ENCODE data around the gene SYT13.

Gene SYT13, protein sequence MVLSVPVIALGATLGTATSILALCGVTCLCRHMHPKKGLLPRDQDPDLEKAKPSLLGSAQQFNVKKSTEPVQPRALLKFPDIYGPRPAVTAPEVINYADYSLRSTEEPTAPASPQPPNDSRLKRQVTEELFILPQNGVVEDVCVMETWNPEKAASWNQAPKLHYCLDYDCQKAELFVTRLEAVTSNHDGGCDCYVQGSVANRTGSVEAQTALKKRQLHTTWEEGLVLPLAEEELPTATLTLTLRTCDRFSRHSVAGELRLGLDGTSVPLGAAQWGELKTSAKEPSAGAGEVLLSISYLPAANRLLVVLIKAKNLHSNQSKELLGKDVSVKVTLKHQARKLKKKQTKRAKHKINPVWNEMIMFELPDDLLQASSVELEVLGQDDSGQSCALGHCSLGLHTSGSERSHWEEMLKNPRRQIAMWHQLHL

DNA sequence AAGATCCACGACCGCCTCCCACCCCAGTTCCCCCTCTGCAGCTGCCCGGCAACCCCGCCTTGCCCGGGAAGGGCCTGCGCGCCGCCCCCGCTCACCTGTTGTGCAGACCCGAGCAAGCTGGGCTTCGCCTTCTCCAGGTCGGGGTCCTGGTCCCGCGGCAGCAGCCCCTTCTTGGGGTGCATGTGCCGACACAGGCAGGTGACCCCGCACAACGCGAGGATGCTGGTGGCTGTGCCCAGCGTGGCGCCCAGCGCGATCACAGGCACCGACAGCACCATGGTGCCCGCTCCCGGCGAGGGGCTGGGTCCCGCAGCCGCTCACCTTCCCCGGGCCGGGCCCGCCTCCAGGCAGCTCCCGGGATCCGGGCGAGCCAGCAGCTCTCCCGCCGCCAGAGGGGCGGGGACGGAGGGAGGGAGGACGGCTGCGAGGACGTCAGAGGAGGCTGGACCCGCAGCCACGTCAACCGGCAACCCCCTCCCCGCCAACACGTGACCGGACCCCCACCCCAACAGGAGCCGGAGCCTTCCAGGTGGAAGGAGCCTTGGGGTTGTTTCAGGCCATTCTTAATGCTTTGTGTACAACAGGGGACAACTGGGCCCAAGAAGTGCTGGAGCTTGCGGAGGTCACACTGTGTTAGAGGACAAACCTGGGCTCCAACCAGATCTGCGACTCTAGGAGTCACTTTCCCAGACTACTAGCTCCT lies at the start of gene SYT13:
SYT13 (minus strand) TSS at position 412 of the 703 bp plus-strand sequence; CDS start at position 278, 134 bp downstream.
- DNase-seq (ENCODE audit: low read depth), result no peak

DNA sequence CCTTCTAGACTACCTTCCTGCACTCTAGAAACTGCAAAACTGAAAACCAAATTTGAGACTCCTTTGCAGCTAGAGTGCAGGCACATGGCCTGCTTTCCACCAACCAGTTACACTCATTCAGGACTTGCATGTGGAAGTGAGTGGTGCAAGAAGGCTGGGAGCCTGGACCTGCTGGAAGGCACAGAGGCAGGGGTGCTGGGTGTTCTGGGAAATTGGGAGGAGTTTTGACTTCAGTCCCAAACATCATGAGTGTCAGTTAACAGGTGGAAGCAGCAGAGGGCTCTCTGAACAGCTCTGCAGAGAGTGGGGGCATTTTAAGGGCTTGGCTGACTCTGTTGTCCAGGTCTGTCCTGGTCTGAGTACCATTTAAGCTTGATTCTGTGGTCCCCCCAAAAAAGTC lies 49.3 kb upstream of the SYT13 start:
- DNase-seq (ENCODE audit: low read depth), result no peak

GRCh38 chr11:45334836-45335235 lies 48.7 kb upstream of the SYT13 start:
- no peak for DNase-seq (ENCODE audit: low read depth)

DNA sequence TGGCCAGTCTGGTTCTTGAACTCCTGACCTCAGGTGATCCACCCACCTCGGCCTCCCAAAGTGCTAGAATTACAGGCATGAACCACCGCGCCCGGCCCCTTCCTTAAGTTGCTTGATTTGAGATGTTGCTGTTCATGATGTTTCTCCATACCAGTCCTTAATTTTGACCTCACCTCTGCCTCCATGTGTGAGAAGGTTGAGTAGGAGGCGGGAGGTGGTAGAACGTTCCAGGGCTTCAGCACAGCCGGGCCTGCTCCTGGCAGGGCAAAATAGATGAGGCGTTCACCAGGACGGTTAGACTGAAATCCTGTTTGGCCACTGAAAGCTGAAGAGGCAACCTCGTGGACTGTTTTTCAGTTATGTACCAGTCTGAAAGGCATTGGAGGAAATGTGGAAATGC lies 48.3 kb upstream of the SYT13 start:
- DNase-seq (ENCODE audit: low read depth), result no peak

DNA sequence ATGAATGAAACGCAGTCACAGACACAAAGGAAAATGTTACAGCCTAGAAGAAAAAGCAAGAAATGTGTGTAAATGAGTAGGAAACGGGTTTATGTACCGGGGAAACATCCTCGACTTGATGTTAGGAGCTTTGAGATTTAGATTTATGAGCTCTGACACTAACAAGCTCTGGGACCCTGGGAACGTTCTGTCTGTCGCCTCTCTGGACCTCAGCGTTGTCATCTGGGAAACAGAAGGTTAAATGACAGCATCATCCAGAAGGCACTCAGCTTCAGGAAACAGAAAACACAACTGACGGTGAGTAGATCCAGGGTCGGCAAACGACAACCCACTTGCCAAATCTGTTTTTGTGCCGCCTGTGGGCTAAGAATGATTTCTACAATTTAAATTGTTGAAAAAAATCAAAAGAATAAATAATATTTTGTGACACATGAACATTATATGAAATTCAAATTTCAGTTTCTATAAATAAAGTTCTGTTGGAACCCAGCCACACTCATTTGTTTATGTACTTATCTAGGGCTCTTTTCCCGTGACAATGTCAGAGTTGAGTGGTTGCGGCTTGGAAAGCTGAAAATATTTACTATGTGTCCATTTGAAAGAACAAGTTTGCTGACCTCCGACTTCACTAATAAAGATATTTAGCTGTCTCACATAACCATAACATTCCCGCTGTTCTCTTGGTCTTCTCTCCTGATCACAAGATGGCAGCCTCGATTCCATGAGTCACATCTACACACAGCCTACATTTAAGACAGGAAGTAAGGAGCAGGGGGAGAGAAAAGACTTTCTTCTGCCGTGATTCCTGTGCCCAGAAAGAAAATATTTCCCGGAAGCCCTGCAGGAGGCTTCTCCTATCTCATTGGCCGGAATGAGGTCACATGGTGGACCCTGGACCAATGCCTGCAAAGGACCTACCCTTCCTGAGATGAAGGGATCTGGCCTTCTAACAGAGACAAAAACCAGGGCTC lies 47.1 kb upstream of the SYT13 start:
- no peak for DNase-seq (ENCODE audit: low read depth)

GRCh38 chr11:45332276-45332934 lies 46.3 kb upstream of the SYT13 start:
- no peak for DNase-seq (ENCODE audit: low read depth)

DNA sequence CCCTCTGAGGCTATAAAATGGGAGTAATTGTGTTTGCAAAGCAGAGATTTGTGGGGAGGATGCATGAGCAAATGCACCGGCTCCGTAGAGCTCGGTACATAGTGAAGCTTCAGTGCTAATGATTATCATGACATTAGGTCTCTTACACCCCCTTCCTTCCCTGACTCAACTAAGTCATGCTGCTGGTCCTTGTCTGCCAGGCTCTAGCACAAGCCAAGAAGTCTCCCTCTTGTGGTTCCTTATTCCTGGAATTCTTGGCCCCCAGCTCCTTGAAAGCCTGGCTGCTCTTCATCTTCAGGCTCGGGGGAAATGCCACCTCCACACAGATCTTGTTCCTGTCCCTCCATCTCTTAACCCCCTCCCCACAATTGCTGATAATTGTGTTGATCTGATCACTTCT lies 45.7 kb upstream of the SYT13 start:
- DNase-seq (ENCODE audit: low read depth), result no peak

GRCh38 chr11:45328726-45329125 lies 42.6 kb upstream of the SYT13 start:
- DNase-seq (ENCODE audit: low read depth), result no peak

DNA sequence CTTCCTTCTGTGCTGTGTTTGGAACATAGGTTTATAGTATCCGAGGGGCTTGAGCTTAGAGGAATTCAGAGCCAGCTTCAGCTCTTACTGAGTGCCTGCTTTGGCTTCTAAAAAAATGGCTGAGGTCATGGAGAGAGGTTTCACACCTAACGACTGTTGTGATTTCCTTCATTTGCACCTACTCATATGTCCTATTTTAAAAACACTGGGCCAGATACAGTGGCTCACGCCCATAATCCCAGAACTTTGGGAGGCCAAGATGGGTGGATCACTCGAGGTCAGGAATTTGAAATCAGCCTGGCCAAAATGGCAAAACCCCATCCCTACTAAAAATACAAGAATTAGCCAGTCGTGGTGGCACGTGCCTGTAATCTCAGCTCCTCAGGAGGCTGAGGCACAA lies 38.3 kb upstream of the SYT13 start:
- no peak for DNase-seq (ENCODE audit: low read depth)

DNA sequence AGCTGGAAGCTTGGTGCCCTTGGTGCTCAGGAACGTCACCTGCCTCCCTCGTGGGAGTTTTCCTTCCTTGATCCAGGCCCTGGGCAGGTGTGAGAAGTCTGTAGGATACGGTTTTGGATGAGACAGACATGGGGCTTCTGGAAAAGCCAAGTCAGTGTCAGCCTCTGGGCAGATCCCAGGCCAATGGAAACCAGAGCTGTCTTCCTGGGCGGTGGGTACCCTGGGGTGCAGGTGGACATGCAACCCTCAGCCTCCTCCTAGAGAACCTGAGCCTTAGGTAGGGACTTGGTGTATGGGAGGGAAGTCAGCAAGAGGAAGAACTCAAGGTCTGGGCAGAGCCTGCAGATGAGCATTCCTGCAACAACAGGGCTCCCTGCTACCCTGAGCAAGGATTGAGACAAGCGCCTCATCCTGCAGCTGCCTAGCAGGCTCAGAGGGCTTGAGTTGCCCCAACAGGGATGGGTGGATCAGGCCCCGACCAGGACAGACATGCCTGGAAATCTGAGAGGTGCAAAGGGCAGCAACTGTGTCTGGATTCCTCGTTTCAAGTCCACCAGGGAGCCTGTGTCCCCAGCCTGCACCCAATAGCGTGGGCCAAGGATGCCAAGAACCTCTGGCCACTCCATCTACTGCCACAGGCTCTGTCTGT lies 37.6 kb upstream of the SYT13 start:
- DNase-seq (ENCODE audit: low read depth), result no peak

- no peak for DNase-seq (ENCODE audit: low read depth)
Measured at GRCh38 chr11:45322891-45323600, 36.9 kb upstream of the SYT13 start.

DNA sequence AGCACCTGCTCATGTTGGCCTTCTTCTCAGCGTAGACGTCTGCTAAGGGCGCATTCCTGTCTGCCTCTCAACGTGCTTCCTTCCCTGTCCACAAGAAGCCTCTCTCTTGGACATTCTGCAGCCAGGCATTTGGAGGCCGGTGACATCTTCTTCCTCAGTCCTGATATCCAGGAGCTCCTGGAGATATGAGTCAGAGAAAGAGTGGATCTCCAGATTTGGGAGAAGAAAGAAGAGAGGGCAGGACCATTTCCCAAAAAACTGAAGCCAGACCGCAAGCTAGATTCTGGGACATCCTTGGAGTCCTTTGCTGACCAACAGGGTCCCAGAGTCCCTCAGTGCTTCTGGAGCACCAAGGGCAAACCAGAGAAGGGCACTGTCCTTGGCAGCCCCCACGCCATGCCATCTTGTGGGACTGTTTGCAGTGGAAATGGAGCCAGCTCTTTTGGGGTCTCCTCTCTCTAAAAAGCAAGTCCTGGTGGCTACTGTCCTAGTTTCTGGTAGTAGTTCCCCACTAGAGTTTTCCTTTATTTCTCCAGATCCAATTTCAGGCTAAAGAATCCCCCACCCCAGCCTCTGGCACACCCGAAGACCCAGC lies 36.1 kb upstream of the SYT13 start:
- DNase-seq (ENCODE audit: low read depth), result no peak

DNA sequence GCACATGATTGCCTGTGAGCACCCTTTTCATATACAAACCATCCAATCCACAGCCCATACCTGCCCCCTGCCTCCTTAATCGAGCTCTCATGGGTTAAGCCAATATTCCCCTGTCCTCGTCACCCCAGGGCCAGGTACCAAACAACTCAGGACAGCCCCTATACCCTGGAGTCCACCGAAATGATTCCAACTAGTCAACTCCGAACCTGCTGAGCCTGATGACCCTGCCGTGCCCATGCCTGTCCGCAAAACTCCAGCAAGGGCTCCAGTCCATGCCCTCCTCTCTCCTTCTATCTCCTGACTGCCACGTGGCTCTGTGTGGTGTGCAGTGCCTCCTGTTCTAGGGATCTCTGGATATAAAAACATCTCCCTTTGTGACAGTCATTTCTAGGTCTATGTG lies 35.5 kb upstream of the SYT13 start:
- DNase-seq (ENCODE audit: low read depth), result no peak

DNA sequence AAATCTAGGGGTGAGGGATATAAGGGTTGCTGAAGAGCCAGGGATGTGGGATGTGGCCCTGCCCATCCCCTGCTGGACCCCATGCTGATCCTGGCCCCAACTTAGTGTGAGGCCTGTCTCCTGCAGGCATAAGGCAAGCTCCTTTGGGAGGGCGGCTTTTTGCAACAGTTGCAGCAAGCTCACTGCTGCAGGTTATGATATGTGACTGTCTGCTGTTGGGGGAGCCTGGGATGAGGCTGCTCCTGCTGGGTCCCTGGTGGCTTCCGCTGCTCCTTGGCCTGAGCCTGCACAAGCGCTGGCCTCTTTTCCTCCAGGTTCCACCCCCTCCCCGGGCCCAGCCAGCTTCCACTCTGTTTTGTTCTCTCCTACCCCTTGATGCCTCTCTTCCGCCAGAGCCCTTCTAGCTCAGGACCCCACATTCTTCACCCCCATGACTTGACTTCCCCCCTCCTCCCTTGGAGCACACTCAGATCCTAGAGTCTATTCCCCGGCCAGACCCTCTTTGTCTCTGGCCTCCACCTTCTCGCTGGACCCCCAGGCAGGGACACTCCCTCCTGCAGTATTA lies 35.0 kb upstream of the SYT13 start:
- DNase-seq (ENCODE audit: low read depth), result no peak

GRCh38 chr11:45320371-45320770 lies 34.2 kb upstream of the SYT13 start:
- no peak for DNase-seq (ENCODE audit: low read depth)

DNA sequence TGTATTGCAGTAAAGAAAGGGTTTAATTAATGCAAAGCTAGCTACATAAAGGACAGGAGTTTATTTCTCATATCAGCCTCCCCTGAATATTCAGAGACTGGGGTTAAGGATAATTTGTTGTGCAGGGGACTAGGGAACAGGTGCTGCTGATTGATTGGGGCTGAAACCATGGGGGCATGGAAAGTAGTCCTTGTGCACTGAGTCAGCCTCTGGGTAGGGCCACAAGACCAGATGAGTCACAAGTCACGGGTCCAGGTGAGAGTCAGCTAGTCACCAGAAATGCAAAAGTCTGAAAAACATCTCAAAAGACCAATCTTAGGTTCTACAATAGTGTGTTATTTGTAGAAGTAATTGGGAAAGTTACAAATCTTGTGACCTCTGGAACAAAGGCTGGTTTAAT lies 32.9 kb upstream of the SYT13 start:
- no peak for DNase-seq (ENCODE audit: low read depth)

GRCh38 chr11:45318516-45318915 lies 32.4 kb upstream of the SYT13 start:
- no peak for DNase-seq (ENCODE audit: low read depth)

DNA sequence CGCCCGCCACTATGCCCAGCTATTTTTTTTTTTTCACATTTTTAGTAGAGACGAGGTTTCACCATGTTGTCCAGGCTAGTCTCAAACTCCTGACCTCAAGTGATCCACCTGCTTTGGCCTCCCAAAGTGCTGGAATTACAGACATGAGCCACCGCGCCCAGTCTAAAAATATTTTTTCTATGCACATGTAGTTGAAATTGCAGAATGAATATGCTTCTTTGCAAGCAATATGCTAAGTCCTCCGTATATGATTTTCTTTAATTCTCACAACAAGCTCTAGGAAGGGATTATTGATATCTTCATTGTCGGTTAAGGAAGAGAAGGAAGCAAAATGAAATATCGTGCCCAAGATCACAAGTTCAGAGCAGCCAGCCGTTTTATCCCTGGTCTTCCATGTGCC lies 30.1 kb upstream of the SYT13 start:
- DNase-seq (ENCODE audit: low read depth), result no peak

DNA sequence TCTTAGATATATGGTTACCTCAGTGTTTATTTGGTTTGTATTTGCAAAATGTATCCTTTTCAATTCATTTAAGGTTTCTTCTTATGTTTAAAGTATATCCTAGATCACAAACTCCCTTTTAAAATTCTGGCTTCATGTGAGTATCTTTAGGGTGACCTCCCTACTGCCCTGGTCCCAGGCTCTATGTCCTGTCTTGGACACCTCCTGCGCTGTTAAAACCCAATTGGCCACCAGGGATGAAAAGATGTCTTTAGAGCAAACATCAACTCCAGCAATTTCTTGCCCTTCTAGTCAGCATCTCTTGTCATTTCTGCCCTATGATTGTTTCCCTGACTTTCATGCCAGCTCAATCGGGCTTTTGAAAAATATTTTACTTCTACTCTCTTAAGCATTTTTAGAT lies 28.8 kb upstream of the SYT13 start:
- DNase-seq (ENCODE audit: low read depth), result no peak

Measured in activated T-helper 9 cell treated with anti-CD3 and anti-CD28 coated beads, Interleukin-2, amount 50 U/mL, for 16 hours (primary cell).